HepG2 (cell line): Measurements from ENCODE around the gene BTBD17. TPM values are rescaled to one million over a fixed set of nuclear protein-coding genes. Genes with fewer than 3 reads are reported as not detected.

ENCODE experiments used
- ADNP ChIP-seq: sonication (generic); formaldehyde crosslinking; IDR thresholded peaks from 2 replicates; pipeline ENCODE4 v1.4.0; 2020; ENCODE audit warnings: missing genetic modification reagents
- ELF3 ChIP-seq: IDR thresholded peaks from 2 replicates; pipeline ENCODE4 v1.6.1; 2016; ENCODE audit warnings: missing genetic modification reagents, missing compliant biosample characterization
- ERF ChIP-seq: IDR thresholded peaks from 2 replicates; pipeline ENCODE4 v1.6.1; 2018; ENCODE audit warnings: missing biosample characterization, missing genetic modification reagents
- FOSL2 ChIP-seq: sonication (generic); formaldehyde crosslinking; IDR thresholded peaks from 2 replicates; pipeline ENCODE4 v1.4.0; 2020; ENCODE audit warnings: missing genetic modification reagents
- FOXA3 ChIP-seq: IDR thresholded peaks from 2 replicates; pipeline ENCODE4 v1.6.1; 2016; ENCODE audit warnings: missing genetic modification reagents, missing compliant biosample characterization
- KDM5A ChIP-seq: fragments of 200-600 bp; sonication (generic); IDR thresholded peaks from 2 replicates; pipeline ENCODE4 v1.7.0; 2018; ENCODE audit warnings: antibody characterized with exemption, mild to moderate bottlenecking, low read length, borderline replicate concordance
- KLF13 ChIP-seq: sonication (generic); formaldehyde crosslinking; IDR thresholded peaks from 2 replicates; pipeline ENCODE4 v1.4.0; 2020; ENCODE audit warnings: mild to moderate bottlenecking, missing genetic modification reagents
- MED1 ChIP-seq: sonication (generic); formaldehyde crosslinking; IDR thresholded peaks from 2 replicates; pipeline ENCODE4 v1.4.0; 2020; ENCODE audit warnings: missing genetic modification reagents
- RAD21 ChIP-seq: fragments of 450-650 bp; formaldehyde crosslinking; IDR thresholded peaks from 2 replicates; pipeline ENCODE4 v1.5.0; 2020; ENCODE audit warnings: mild to moderate bottlenecking
- RARG ChIP-seq: sonication (generic); formaldehyde crosslinking; IDR thresholded peaks from 2 replicates; pipeline ENCODE4 v1.4.0; 2020; ENCODE audit warnings: low read depth, mild to moderate bottlenecking, missing genetic modification reagents
- RFXAP ChIP-seq: sonication (generic); formaldehyde crosslinking; IDR thresholded peaks from 2 replicates; pipeline ENCODE4 v1.4.0; 2020; ENCODE audit warnings: missing genetic modification reagents, borderline replicate concordance
- SAP130 ChIP-seq: IDR thresholded peaks from 2 replicates; pipeline ENCODE4 v1.6.1; 2016; ENCODE audit warnings: low read depth
- SMC3 ChIP-seq: IDR thresholded peaks from 2 replicates; pipeline ENCODE4 v1.6.1; 2011; ENCODE audit warnings: low read length, improper control_type of control experiment
- STAG1 ChIP-seq: sonication (generic); formaldehyde crosslinking; IDR thresholded peaks from 2 replicates; pipeline ENCODE4 v1.4.0; 2020; ENCODE audit warnings: missing genetic modification reagents
- TGIF2 ChIP-seq: IDR thresholded peaks from 2 replicates; pipeline ENCODE4 v1.6.1; 2016; ENCODE audit warnings: control low read depth, missing compliant biosample characterization
- ZFP36 ChIP-seq: fragments of 150-350 bp; IDR thresholded peaks from 2 replicates; pipeline ENCODE4 v1.6.1; 2018; ENCODE audit warnings: borderline replicate concordance, low read length, low read depth; ENCODE audit not compliant: partially characterized antibody
- ZMYM3 ChIP-seq: sonication (generic); formaldehyde crosslinking; IDR thresholded peaks from 2 replicates; pipeline ENCODE4 v1.5.1; 2020; ENCODE audit warnings: mild to moderate bottlenecking, missing genetic modification reagents
- ZNF121 ChIP-seq: sonication (generic); formaldehyde crosslinking; IDR thresholded peaks from 2 replicates; pipeline ENCODE4 v1.5.0; 2020; ENCODE audit warnings: mild to moderate bottlenecking, missing genetic modification reagents
- ZNF143 ChIP-seq: sonication (generic); formaldehyde crosslinking; IDR thresholded peaks from 2 replicates; pipeline ENCODE4 v1.4.0; 2020; ENCODE audit warnings: missing genetic modification reagents
- ZNF317 ChIP-seq: sonication (generic); formaldehyde crosslinking; IDR thresholded peaks from 2 replicates; pipeline ENCODE4 v1.5.0; 2020; ENCODE audit warnings: mild to moderate bottlenecking, missing genetic modification reagents
- ZNF501 ChIP-seq: sonication (generic); formaldehyde crosslinking; IDR thresholded peaks from 2 replicates; pipeline ENCODE4 v1.5.1; 2020; ENCODE audit warnings: mild to moderate bottlenecking, moderate library complexity, missing genetic modification reagents
- ZNF547 ChIP-seq: sonication (generic); formaldehyde crosslinking; IDR thresholded peaks from 2 replicates; pipeline ENCODE4 v1.5.1; 2020; ENCODE audit warnings: mild to moderate bottlenecking, missing genetic modification reagents
- ZNF772 ChIP-seq: sonication (generic); formaldehyde crosslinking; IDR thresholded peaks from 2 replicates; pipeline ENCODE4 v1.5.0; 2020; ENCODE audit warnings: mild to moderate bottlenecking, missing genetic modification reagents
- ZSCAN30 ChIP-seq: sonication (generic); formaldehyde crosslinking; IDR thresholded peaks from 2 replicates; pipeline ENCODE4 v1.5.0; 2020; ENCODE audit warnings: mild to moderate bottlenecking, missing genetic modification reagents
- polyA plus RNA-seq, 8 experiments: library from polyadenylated mRNA; depleted of rRNA in 3 of 8; stranded (reverse) in 7 of 8; unstranded in 1 of 8; fragments of >200 nt; fragmentation: Illumina TruSeq in 4 of 8; extraction: Trizol in 4 of 8; gene quantifications; 2 replicates each; pipeline versions ENCODE4 v1.2.1 to v1.2.3, GENCODE V29; 2011 to 2016; ENCODE audit warnings: low read depth in 4 of 8, missing spikeins in 1 of 8, mixed read lengths in 1 of 8; ENCODE audit not compliant: insufficient read depth in 1 of 8
- total RNA-seq, 5 experiments: library from RNA; depleted of rRNA; stranded (reverse); fragments of >200 nt; fragmentation: Illumina TruSeq; extraction: Trizol; gene quantifications; 2 replicates each; pipeline ENCODE4 v1.2.3, GENCODE V29; 2016; ENCODE audit warnings: low read depth in 1 of 5
- TF ChIP-seq, protein P1 (sequence below): sonication (generic); formaldehyde crosslinking; IDR thresholded peaks from 2 replicates; pipeline ENCODE4 v1.5.0; 2020; ENCODE audit warnings: mild to moderate bottlenecking, missing genetic modification reagents
- TF ChIP-seq, protein P2 (sequence below): sonication (generic); IDR thresholded peaks from 2 replicates; pipeline ENCODE4 v1.6.1; 2016; ENCODE audit warnings: low read depth, borderline replicate concordance
- TF ChIP-seq, protein P3 (sequence below): sonication (generic); formaldehyde crosslinking; IDR thresholded peaks from 2 replicates; pipeline ENCODE4 v1.5.0; 2020; ENCODE audit warnings: mild to moderate bottlenecking, missing genetic modification reagents, moderate library complexity
- TF ChIP-seq, protein P4 (sequence below): sonication (generic); formaldehyde crosslinking; conservative IDR thresholded peaks from 2 replicates; pipeline ENCODE4 v1.4.0; 2020; ENCODE audit warnings: missing genetic modification reagents

BTBD17 gene
- total and polyA plus RNA-seq, 2 of the 13 experiments (the other 11 are each of a cell fraction or from before 2014, with no cell fraction given): not detected

DNA sequence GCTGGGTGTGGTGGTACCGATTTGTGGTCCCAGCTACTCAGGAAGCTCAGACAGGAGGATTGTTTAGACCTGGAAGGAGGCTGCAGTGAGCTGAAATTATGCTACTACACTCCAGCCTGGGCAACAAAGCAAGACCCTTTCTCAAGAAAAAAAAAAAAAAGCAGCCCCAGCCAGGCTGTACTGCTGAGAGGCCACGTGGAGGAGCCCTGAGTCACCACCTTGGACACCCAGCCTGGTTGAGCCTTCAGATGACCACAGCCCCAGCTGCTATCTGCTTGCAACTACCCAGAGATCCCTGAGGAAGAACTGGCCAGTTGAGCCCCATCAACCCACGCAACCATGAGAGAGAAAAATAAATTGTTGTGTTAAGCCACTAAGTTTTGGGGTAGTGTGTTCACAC is 46.6 kb upstream of the BTBD17 start (continued):
- TF ChIP-seq, protein P1, sequence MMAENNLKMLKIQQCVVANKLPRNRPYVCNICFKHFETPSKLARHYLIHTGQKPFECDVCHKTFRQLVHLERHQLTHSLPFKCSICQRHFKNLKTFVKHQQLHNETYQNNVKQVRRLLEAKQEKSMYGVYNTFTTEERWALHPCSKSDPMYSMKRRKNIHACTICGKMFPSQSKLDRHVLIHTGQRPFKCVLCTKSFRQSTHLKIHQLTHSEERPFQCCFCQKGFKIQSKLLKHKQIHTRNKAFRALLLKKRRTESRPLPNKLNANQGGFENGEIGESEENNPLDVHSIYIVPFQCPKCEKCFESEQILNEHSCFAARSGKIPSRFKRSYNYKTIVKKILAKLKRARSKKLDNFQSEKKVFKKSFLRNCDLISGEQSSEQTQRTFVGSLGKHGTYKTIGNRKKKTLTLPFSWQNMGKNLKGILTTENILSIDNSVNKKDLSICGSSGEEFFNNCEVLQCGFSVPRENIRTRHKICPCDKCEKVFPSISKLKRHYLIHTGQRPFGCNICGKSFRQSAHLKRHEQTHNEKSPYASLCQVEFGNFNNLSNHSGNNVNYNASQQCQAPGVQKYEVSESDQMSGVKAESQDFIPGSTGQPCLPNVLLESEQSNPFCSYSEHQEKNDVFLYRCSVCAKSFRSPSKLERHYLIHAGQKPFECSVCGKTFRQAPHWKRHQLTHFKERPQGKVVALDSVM (CRISPR knock-in tag): peak; percentile 32
- TF ChIP-seq FOXA3 (CRISPR knock-in tag): 0 out of 2 replicates have a peak, but pooled peaks have one; percentile 17
- no peak for TF ChIP-seq RFXAP (CRISPR knock-in tag)
- no peak for TF ChIP-seq RARG (CRISPR knock-in tag)
- TF ChIP-seq RAD21: peak; percentile 57
- TF ChIP-seq ZNF501 (CRISPR knock-in tag): peak; percentile 32; the same call in 1 of the 2 replicates
- TF ChIP-seq, protein P2, sequence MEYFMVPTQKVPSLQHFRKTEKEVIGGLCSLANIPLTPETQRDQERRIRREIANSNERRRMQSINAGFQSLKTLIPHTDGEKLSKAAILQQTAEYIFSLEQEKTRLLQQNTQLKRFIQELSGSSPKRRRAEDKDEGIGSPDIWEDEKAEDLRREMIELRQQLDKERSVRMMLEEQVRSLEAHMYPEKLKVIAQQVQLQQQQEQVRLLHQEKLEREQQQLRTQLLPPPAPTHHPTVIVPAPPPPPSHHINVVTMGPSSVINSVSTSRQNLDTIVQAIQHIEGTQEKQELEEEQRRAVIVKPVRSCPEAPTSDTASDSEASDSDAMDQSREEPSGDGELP: peak; percentile 57; the same call in 1 of the 2 replicates
- TF ChIP-seq ZNF121 (CRISPR knock-in tag): peak; percentile 100
- no peak for TF ChIP-seq ZNF772 (CRISPR knock-in tag)
- no peak for TF ChIP-seq ZNF317 (CRISPR knock-in tag)
- TF ChIP-seq MED1 (CRISPR knock-in tag): peak; percentile 46
- no peak for TF ChIP-seq KDM5A
- TF ChIP-seq ZFP36: peak; percentile 5
- TF ChIP-seq ZNF547 (CRISPR knock-in tag): 0 out of 2 replicates have a peak, but pooled peaks have one; percentile 55
- 0 out of 2 replicates have a peak, but pooled peaks have one; percentile 16 for TF ChIP-seq TGIF2 (CRISPR knock-in tag)
- peak; percentile 30; the same call in 1 of the 2 replicates for TF ChIP-seq ERF (CRISPR knock-in tag)
- TF ChIP-seq FOSL2 (CRISPR knock-in tag): peak; percentile 54; the same call in 1 of the 2 replicates
- peak; percentile 15; the same call in 1 of the 2 replicates for TF ChIP-seq ELF3 (CRISPR knock-in tag)
- TF ChIP-seq SAP130 (CRISPR knock-in tag): peak; percentile 52
- peak; percentile 58; the same call in 1 of the 2 replicates for TF ChIP-seq ZNF143 (CRISPR knock-in tag)
- TF ChIP-seq KLF13 (CRISPR knock-in tag): no peak
- TF ChIP-seq ZMYM3 (CRISPR knock-in tag): peak; percentile 73
- TF ChIP-seq ADNP (CRISPR knock-in tag): 0 out of 2 replicates have a peak, but pooled peaks have one; percentile 11
- peak; percentile 90 for TF ChIP-seq STAG1
- TF ChIP-seq ZSCAN30 (CRISPR knock-in tag): no peak
- peak; percentile 88 for TF ChIP-seq SMC3
- TF ChIP-seq, protein P3, sequence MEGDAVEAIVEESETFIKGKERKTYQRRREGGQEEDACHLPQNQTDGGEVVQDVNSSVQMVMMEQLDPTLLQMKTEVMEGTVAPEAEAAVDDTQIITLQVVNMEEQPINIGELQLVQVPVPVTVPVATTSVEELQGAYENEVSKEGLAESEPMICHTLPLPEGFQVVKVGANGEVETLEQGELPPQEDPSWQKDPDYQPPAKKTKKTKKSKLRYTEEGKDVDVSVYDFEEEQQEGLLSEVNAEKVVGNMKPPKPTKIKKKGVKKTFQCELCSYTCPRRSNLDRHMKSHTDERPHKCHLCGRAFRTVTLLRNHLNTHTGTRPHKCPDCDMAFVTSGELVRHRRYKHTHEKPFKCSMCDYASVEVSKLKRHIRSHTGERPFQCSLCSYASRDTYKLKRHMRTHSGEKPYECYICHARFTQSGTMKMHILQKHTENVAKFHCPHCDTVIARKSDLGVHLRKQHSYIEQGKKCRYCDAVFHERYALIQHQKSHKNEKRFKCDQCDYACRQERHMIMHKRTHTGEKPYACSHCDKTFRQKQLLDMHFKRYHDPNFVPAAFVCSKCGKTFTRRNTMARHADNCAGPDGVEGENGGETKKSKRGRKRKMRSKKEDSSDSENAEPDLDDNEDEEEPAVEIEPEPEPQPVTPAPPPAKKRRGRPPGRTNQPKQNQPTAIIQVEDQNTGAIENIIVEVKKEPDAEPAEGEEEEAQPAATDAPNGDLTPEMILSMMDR (CRISPR knock-in tag): peak; percentile 76
- TF ChIP-seq, protein P4, sequence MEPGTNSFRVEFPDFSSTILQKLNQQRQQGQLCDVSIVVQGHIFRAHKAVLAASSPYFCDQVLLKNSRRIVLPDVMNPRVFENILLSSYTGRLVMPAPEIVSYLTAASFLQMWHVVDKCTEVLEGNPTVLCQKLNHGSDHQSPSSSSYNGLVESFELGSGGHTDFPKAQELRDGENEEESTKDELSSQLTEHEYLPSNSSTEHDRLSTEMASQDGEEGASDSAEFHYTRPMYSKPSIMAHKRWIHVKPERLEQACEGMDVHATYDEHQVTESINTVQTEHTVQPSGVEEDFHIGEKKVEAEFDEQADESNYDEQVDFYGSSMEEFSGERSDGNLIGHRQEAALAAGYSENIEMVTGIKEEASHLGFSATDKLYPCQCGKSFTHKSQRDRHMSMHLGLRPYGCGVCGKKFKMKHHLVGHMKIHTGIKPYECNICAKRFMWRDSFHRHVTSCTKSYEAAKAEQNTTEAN (CRISPR knock-in tag): no peak
